Ramos (cell line): ENCODE results near the gene CRYBG1.

Experiments
- in situ Hi-C: fragments of 300-500 bp; cut with MboI; formaldehyde crosslinking; loops from one replicate; pipeline ENCODE4 v1.14.3; 2022; ENCODE audit warnings: low sequenced_read_pairs; ENCODE audit not compliant: unreplicated experiment

The CRYBG1 gene

GRCh38 chr6:106564476-106564875 is 204.0 kb downstream of the CRYBG1 start:
- in situ Hi-C loops = loop anchor here (10.0 kb wide), 2 partner anchors 230 to 420 kb away; no protein-coding TSS in a partner anchor

DNA sequence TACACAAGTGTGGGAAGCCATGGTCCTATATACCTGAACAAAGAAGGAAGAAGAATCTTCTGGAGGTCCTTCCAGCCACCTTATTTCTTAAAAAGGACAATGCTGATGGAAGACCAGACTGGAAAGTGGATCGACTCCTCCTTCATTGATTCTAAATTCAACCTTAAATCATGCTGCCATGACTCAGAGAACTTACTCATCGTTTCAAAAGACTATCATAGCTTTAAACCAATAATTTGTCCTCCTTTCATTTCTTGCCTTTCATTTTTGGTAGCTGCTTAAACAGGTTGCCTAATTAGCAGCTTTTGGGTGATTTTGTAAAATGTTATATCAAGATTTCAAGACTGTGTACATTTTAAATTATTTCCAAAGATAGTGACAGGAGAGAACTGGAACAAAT is 208.0 kb downstream of the CRYBG1 start:
- in situ Hi-C loops = loop anchor here (5.0 to 10.0 kb wide), 3 partner anchors 121 to 416 kb away; no protein-coding TSS in a partner anchor

- in situ Hi-C loops = loop anchor here (5.0 to 10.0 kb wide), 3 partner anchors 122 to 415 kb away; no protein-coding TSS in a partner anchor
Observed at GRCh38 chr6:106569428-106569827, 208.9 kb downstream of the CRYBG1 start.

- in situ Hi-C loops = loop anchor here (10.0 kb wide), 1 partner anchor 218 kb away; no protein-coding TSS in a partner anchor
Observed at GRCh38 chr6:106572436-106572835, 211.9 kb downstream of the CRYBG1 start.

GRCh38 chr6:106572875-106573585 is 212.5 kb downstream of the CRYBG1 start:
- in situ Hi-C loops = loop anchor here (10.0 kb wide), 1 partner anchor 218 kb away; no protein-coding TSS in a partner anchor

DNA sequence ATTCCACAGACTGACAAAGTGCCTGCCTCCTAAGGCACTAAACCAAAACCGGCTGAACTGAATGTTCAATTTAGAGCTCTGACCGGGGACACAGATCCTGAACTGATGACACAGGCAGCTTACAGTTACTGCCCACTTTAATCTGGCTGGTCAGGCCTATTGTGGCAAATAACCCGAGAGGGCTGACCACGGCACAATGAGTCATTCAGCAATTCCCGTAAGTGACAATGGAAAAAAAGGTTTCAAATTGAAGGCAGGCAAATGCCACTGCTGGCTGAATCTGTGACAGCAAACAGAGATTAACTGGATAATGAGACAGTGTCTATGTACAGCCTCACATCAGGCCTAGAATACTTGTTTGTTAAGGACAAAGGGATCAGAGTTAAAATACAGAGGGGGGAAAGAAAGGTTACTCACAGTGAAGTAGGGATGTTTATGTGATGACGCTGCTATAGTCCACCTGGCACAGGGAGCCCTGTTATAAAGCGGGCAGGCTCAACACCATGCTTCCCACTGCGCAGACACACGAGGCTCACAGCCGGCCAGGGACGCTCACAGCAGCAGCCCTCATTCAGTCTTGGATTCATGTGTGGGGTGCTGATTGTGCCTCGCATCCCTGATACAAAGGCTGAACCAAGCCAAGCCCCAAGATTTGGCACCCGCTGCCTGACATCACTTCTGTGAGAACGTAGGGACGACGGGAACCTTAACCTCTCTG is 214.4 kb downstream of the CRYBG1 start:
- in situ Hi-C loops = loop anchor here (10.0 kb wide), 1 partner anchor 220 kb away; no protein-coding TSS in a partner anchor

GRCh38 chr6:106579281-106579680 is 218.8 kb downstream of the CRYBG1 start:
- in situ Hi-C loops = loop anchor here (10.0 kb wide), 1 partner anchor 224 kb away; no protein-coding TSS in a partner anchor

DNA sequence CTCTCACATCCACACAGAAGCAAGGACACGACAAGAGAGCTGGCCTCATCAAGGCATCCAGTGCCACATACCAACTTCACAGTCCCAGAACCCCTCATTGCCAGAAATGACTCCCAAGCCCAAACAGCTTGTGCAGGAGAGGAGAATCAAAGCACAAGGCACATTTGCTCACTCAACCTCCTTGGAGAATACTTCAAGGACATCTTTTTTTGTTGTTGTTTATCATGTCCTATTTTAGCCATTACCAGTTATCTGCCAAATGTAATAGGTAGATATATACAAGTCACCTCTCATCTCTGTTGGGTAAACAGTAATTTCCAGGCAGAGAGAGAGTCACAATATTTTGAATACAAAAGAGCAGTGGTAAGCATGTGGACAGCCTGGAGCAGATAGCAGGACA is 221.0 kb downstream of the CRYBG1 start:
- in situ Hi-C loops = loop anchor here (10.0 kb wide), 1 partner anchor 383 kb away; no protein-coding TSS in a partner anchor

- in situ Hi-C loops = loop anchor here (10.0 kb wide), 1 partner anchor 378 kb away; no protein-coding TSS in a partner anchor
Observed at GRCh38 chr6:106586815-106587415, 226.4 kb downstream of the CRYBG1 start.

- in situ Hi-C loops = loop anchor here (10.0 kb wide), 1 partner anchor 376 kb away; no protein-coding TSS in a partner anchor
Observed at GRCh38 chr6:106588937-106589336, 228.4 kb downstream of the CRYBG1 start.

GRCh38 chr6:106591111-106591825 is 230.8 kb downstream of the CRYBG1 start:
- in situ Hi-C loops = no loop called here

DNA sequence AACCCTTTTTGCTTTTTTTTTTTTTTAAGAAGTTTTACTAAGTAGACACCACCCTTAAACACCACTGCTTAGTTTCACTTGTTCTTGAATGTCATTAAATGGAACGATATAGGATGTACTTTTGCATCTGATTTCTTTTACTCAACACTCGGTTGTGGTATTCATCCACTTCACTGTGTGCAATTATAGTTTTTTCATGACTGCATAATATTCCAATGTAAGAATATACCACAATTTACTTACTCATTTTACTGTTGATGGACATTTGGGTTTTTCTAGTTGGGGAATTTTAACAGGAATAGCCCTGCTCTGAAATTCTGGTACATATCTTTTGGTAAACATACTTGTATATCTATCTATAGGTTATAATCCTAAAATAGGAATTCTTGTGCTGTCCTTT is 238.9 kb downstream of the CRYBG1 start:
- in situ Hi-C loops = no loop called here

DNA sequence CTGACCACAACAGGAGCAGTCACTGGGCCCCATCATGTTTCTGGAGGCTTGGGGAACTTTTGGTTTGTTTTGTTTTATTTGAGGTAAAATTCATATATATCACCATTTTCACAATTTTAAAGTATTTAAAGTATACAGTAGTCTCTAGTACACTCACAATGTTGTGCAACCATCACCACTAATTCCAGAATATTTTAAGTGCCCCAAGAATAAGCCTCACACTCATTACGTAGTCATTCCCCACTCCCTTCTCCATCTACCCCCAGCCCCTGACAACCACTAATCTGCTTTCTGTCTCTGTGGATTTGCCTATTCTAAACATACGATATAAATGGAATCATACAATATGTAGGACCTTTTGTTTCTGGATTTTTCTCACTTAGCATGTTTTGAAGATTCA is 239.8 kb downstream of the CRYBG1 start:
- in situ Hi-C loops = no loop called here

GRCh38 chr6:106608080-106608668 is 247.7 kb downstream of the CRYBG1 start:
- in situ Hi-C loops = loop anchor here (5.0 kb wide), 1 partner anchor 374 kb away; no protein-coding TSS in a partner anchor

- in situ Hi-C loops = loop anchor here (5.0 kb wide), 1 partner anchor 373 kb away; no protein-coding TSS in a partner anchor
Observed at GRCh38 chr6:106609699-106610098, 249.2 kb downstream of the CRYBG1 start.

GRCh38 chr6:106611030-106611429 is 250.5 kb downstream of the CRYBG1 start:
- in situ Hi-C loops = no loop called here

DNA sequence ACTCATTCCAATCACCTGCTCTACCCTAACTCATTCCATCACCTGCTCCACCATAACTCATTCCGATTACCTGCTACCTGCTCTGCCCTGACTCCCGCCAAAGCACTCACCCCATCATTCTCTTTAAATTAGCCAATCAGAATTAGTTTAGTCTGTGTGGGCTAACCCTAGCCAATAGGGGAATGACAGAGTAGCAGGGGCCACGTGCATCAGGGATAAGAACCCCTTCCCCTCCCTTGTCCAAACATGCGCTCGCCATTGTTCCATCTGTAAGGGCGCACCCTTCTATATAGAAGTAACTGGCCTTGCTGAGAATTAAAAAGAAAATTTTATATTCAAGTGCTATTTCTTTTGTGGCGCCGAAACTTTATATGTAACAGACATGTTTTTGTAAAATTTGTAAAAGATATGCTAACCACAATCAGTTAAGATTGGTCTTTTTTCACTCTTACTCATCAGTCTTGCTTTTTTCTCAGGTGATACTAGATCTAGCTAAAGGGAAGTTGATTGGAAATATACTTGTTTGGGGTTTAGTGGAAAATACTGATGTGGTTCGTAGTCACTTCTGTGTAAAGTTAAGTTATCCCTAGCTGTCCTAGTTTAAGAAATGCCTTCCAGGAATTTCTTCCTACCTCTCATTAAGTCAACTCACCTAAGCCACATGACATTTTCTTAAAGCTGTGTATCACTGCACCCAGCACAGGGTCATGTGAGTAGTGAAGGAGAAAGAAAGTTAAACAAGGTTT is 252.3 kb downstream of the CRYBG1 start:
- in situ Hi-C loops = no loop called here

GRCh38 chr6:106613590-106613989 is 253.1 kb downstream of the CRYBG1 start:
- in situ Hi-C loops = no loop called here

DNA sequence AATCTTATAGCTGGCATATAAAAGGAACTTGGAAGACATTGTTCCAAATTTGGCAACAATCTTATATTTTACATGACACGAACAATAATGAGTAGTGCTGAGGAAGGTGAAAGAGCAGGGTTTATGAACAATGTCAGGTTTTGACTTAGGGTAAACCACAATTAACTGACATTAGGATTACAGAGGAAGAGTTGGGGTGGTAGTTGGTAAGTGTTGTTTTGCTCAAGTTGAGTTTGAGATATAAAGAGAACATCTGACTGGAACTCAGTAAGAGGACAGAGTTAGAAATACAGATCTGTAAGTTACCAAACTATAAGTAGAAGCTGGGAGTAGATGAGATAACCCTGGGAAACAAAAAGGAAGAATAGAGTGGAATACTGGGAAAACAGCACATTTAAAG is 253.6 kb downstream of the CRYBG1 start:
- in situ Hi-C loops = no loop called here
